Astrocyte (in vitro differentiated cells and primary cell): Measurements from ENCODE around the gene AQP2. TPM values are rescaled to one million over a fixed set of nuclear protein-coding genes. Genes with fewer than 3 reads are reported as not detected.

Experiments
- DNase-seq: peaks from one replicate; pipeline ENCODE4 v3.0.0-alpha.2; 2010; ENCODE audit warnings: low read depth
- FAIRE-seq: peaks from 2 replicates; lab custom pipeline; 2011; peaks lifted over from hg19 to GRCh38; lab: Jason Lieb, UNC
- H2AFZ ChIP-seq: 2 replicates; pipeline ENCODE4 v1.6.0; 2012; ENCODE audit warnings: low read depth, low read length, inconsistent platforms
- H3K27ac ChIP-seq: 2 replicates; pipeline ENCODE4 v1.5.1; 2011; ENCODE audit warnings: low read depth, low read length, inconsistent platforms
- H3K27me3 ChIP-seq: 2 replicates; pipeline ENCODE4 v1.6.0; 2011; ENCODE audit warnings: low read length, inconsistent platforms; ENCODE audit not compliant: insufficient read depth
- H3K36me3 ChIP-seq: 2 replicates; pipeline ENCODE4 v1.5.1; 2011; ENCODE audit warnings: low read length, inconsistent platforms; ENCODE audit not compliant: insufficient read depth
- H3K4me1 ChIP-seq: 2 replicates; pipeline ENCODE4 v1.5.1; 2011; ENCODE audit warnings: low read length, inconsistent platforms; ENCODE audit not compliant: insufficient read depth
- H3K4me2 ChIP-seq: 2 replicates; pipeline ENCODE4 v1.6.0; 2012; ENCODE audit warnings: low read length, inconsistent platforms
- H3K4me3 ChIP-seq: 2 replicates; pipeline ENCODE4 v1.5.1; 2011; ENCODE audit warnings: low read depth, mild to moderate bottlenecking, low read length, inconsistent platforms; ENCODE audit not compliant: insufficient read depth
- H3K79me2 ChIP-seq: 2 replicates; pipeline ENCODE4 v1.6.0; 2012; ENCODE audit warnings: mild to moderate bottlenecking, low read length, inconsistent platforms; ENCODE audit not compliant: insufficient read depth
- H3K9ac ChIP-seq: 2 replicates; pipeline ENCODE4 v1.6.0; 2012; ENCODE audit warnings: mild to moderate bottlenecking, low read length, inconsistent platforms
- H3K9me3 ChIP-seq: 2 replicates; pipeline ENCODE4 v1.5.1; 2012; ENCODE audit warnings: low read depth, mild to moderate bottlenecking, low read length, inconsistent platforms; ENCODE audit not compliant: insufficient read depth
- H4K20me1 ChIP-seq: 2 replicates; pipeline ENCODE4 v1.6.0; 2012; ENCODE audit warnings: low read length, inconsistent platforms; ENCODE audit not compliant: insufficient read depth
- H3K27ac Mint-ChIP-seq: one replicate; pipeline ENCODE4 v1.8.0; 2021; ENCODE audit warnings: mild to moderate bottlenecking, mixed read lengths; ENCODE audit not compliant: unreplicated experiment
- H3K27me3 Mint-ChIP-seq: one replicate; pipeline ENCODE4 v1.8.0; 2021; ENCODE audit warnings: low read depth, mixed read lengths; ENCODE audit not compliant: unreplicated experiment
- H3K36me3 Mint-ChIP-seq: one replicate; pipeline ENCODE4 v1.8.0; 2021; ENCODE audit warnings: low read depth, mixed read lengths; ENCODE audit not compliant: unreplicated experiment
- H3K4me1 Mint-ChIP-seq: one replicate; pipeline ENCODE4 v1.8.0; 2021; ENCODE audit warnings: low read depth, mixed read lengths; ENCODE audit not compliant: unreplicated experiment
- H3K4me3 Mint-ChIP-seq: one replicate; pipeline ENCODE4 v1.8.0; 2021; ENCODE audit warnings: mild to moderate bottlenecking, moderate library complexity, mixed read lengths; ENCODE audit not compliant: unreplicated experiment
- H3K9me3 Mint-ChIP-seq: one replicate; pipeline ENCODE4 v1.8.0; 2021; ENCODE audit warnings: mild to moderate bottlenecking, mixed read lengths; ENCODE audit not compliant: unreplicated experiment
- EZH2 ChIP-seq: IDR thresholded peaks from 2 replicates; pipeline ENCODE4 v1.6.1; 2012; ENCODE audit warnings: mild to moderate bottlenecking, low read length, inconsistent platforms; ENCODE audit not compliant: insufficient read depth
- total RNA-seq: library from RNA; stranded (reverse); gene quantifications from 2 replicates; pipeline ENCODE4 v1.2.1, GENCODE V29; 2021
- TF ChIP-seq, protein P1 (sequence below): IDR thresholded peaks from 2 replicates; pipeline ENCODE4 v1.5.1; 2011; ENCODE audit warnings: low read depth, mild to moderate bottlenecking, inconsistent platforms, low read length, moderate library complexity; ENCODE audit not compliant: insufficient read depth

The AQP2 gene
- total RNA-seq, 1 donor from 2014 or later: not detected

DNA sequence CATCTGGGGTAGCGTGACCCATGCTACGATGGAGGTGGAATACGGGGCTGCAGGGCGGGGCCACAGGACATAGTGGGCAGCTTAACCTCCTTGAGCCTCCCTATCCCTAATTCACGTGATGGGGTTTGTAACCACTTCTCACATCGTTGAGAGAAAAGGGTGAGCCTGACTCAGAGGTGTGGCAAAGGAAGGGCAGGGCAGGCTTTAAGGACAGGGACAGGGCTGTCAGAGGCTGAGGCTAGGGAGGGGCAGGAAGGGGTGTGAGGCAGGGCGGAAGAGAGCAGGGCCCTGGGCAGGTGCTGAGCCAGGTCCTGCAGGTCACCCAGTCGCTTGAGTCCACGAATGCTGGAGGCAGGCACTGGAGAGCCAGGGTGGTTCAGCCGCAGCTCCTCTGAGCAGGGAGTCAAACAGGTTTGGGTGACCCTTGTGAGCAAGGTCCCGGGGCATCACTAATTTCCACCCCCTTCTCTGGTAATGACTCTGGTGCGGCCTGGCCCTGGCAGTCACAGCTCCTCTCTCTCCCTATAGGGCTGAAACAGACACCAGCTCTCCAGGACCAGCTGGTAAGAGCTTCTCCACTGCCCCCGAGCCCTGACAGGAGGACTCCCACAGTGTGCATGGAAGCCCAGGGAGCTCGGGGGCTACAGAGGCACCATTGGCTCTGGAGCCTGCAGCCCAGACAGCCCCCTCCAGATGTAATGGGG lies 7.5 kb upstream of the AQP2 start:
- no peak overlapping the region for H3K9ac ChIP-seq
- Mint-ChIP-seq H3K27me3 (peaks cover 24% of the 10 kb centered on the region), H3K36me3 (no peaks in the 10 kb centered on the region), H3K4me3 (no peak overlapping the region), H3K4me1 (peaks cover 3% of the 10 kb centered on the region), H3K9me3 (no peaks in the 10 kb centered on the region), H3K27ac (no peak overlapping the region)
- H3K36me3 ChIP-seq: no peaks in the 10 kb centered on the region
- DNase-seq: no peak
- FAIRE-seq: no peak
- no peak overlapping the region for H2AFZ ChIP-seq
- no peaks in the 10 kb centered on the region for H3K79me2 ChIP-seq
- no peak overlapping the region for H3K4me2 ChIP-seq
- H3K4me3 ChIP-seq: no peak overlapping the region
- no peaks in the 10 kb centered on the region for H3K9me3 ChIP-seq
- H3K4me1 ChIP-seq: peaks cover 3% of the 10 kb centered on the region
- TF ChIP-seq EZH2: no peak
- TF ChIP-seq, protein P1, sequence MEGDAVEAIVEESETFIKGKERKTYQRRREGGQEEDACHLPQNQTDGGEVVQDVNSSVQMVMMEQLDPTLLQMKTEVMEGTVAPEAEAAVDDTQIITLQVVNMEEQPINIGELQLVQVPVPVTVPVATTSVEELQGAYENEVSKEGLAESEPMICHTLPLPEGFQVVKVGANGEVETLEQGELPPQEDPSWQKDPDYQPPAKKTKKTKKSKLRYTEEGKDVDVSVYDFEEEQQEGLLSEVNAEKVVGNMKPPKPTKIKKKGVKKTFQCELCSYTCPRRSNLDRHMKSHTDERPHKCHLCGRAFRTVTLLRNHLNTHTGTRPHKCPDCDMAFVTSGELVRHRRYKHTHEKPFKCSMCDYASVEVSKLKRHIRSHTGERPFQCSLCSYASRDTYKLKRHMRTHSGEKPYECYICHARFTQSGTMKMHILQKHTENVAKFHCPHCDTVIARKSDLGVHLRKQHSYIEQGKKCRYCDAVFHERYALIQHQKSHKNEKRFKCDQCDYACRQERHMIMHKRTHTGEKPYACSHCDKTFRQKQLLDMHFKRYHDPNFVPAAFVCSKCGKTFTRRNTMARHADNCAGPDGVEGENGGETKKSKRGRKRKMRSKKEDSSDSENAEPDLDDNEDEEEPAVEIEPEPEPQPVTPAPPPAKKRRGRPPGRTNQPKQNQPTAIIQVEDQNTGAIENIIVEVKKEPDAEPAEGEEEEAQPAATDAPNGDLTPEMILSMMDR: no peak
- no peaks in the 10 kb centered on the region for H3K27me3 ChIP-seq
- H3K27ac ChIP-seq: no peak overlapping the region
- H4K20me1 ChIP-seq: no peaks in the 10 kb centered on the region

GRCh38 chr12:49943625-49943960 lies 6.9 kb upstream of the AQP2 start:
- TF ChIP-seq EZH2: no peak
- no peaks in the 10 kb centered on the region for H4K20me1 ChIP-seq
- H3K9me3 ChIP-seq: no peaks in the 10 kb centered on the region
- no peak overlapping the region for H3K9ac ChIP-seq
- H3K4me1 ChIP-seq: peaks cover 3% of the 10 kb centered on the region
- Mint-ChIP-seq H3K36me3 (no peaks in the 10 kb centered on the region), H3K9me3 (no peaks in the 10 kb centered on the region), H3K4me1 (peaks cover 3% of the 10 kb centered on the region), H3K27me3 (peaks cover 23% of the 10 kb centered on the region), H3K27ac (no peak overlapping the region), H3K4me3 (no peak overlapping the region)
- no peak overlapping the region for H3K4me3 ChIP-seq
- no peak overlapping the region for H2AFZ ChIP-seq
- DNase-seq: no peak
- H3K79me2 ChIP-seq: no peaks in the 10 kb centered on the region
- no peaks in the 10 kb centered on the region for H3K36me3 ChIP-seq
- no peaks in the 10 kb centered on the region for H3K27me3 ChIP-seq
- no peak for FAIRE-seq
- H3K27ac ChIP-seq: no peak overlapping the region
- H3K4me2 ChIP-seq: no peak overlapping the region

DNA sequence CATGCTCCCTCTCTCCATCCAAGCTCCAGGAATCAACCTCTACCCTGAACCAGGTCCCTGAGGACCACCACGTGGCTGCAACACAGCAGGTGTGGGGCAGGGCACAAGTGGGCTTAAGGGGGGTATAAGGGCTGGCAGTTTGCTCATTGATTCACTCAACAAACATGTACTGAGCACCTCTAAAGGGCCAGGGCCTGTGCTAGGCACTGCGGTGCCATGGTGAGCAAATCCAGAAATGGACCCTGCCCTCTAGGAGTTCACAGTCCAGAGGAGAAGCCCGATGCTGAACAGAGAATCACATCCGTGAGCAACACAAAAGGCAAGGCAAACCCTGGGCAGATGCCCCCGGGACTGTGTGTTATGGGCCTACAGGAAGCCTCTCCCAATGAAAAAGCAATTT lies 6.5 kb upstream of the AQP2 start:
- Histone ChIP-seq H3K4me2 (no peak overlapping the region), H3K27ac (no peak overlapping the region), H3K9me3 (no peaks in the 10 kb centered on the region), H3K27me3 (no peaks in the 10 kb centered on the region), H4K20me1 (no peaks in the 10 kb centered on the region), H3K9ac (no peak overlapping the region), H3K4me1 (peaks cover 3% of the 10 kb centered on the region), H3K36me3 (no peaks in the 10 kb centered on the region), H2AFZ (no peak overlapping the region), H3K4me3 (no peak overlapping the region), H3K79me2 (no peaks in the 10 kb centered on the region)
- no peak for DNase-seq
- peaks cover 27% of the 10 kb centered on the region for H3K27me3 Mint-ChIP-seq
- TF ChIP-seq, protein P1: no peak
- TF ChIP-seq EZH2: no peak
- H3K9me3 Mint-ChIP-seq: no peaks in the 10 kb centered on the region
- H3K36me3 Mint-ChIP-seq: no peaks in the 10 kb centered on the region
- FAIRE-seq: no peak
- H3K4me1 Mint-ChIP-seq: peaks cover 3% of the 10 kb centered on the region
- H3K4me3 Mint-ChIP-seq: no peak overlapping the region
- no peak overlapping the region for H3K27ac Mint-ChIP-seq
